ENCODE results near the gene ACTN1.

ACTN1 gene

GRCh38 chr14:68873376-68873775 is 105.7 kb downstream of the ACTN1 start:
- DNase-seq (ENCODE audit: low spot score) = no peak
- TF ChIP-seq, protein P1, sequence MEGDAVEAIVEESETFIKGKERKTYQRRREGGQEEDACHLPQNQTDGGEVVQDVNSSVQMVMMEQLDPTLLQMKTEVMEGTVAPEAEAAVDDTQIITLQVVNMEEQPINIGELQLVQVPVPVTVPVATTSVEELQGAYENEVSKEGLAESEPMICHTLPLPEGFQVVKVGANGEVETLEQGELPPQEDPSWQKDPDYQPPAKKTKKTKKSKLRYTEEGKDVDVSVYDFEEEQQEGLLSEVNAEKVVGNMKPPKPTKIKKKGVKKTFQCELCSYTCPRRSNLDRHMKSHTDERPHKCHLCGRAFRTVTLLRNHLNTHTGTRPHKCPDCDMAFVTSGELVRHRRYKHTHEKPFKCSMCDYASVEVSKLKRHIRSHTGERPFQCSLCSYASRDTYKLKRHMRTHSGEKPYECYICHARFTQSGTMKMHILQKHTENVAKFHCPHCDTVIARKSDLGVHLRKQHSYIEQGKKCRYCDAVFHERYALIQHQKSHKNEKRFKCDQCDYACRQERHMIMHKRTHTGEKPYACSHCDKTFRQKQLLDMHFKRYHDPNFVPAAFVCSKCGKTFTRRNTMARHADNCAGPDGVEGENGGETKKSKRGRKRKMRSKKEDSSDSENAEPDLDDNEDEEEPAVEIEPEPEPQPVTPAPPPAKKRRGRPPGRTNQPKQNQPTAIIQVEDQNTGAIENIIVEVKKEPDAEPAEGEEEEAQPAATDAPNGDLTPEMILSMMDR (IDR thresholded peaks at IDR 0.05; ENCODE audit: borderline replicate concordance, control extremely low read depth, extremely low read depth, insufficient read depth, missing control alignments) = no peak
- in situ Hi-C loops (cut with MboI; ENCODE audit: low sequenced_read_pairs, unreplicated experiment) = no loop called here

- in situ Hi-C loops (cut with MboI; ENCODE audit: low sequenced_read_pairs, unreplicated experiment) = no loop called here
- TF ChIP-seq, protein P1 (IDR thresholded peaks at IDR 0.05; ENCODE audit: borderline replicate concordance, control extremely low read depth, extremely low read depth, insufficient read depth, missing control alignments) = no peak
- DNase-seq (ENCODE audit: low spot score) = no peak
Measured at GRCh38 chr14:68871392-68871791, 107.7 kb downstream of the ACTN1 start.

- no peak for DNase-seq (ENCODE audit: low spot score)
- TF ChIP-seq, protein P1 (IDR thresholded peaks at IDR 0.05; ENCODE audit: borderline replicate concordance, control extremely low read depth, extremely low read depth, insufficient read depth, missing control alignments) = no peak
- in situ Hi-C loops (cut with MboI; ENCODE audit: low sequenced_read_pairs, unreplicated experiment) = no loop called here
Measured at GRCh38 chr14:68866991-68867533, 112.0 kb downstream of the ACTN1 start.

DNA sequence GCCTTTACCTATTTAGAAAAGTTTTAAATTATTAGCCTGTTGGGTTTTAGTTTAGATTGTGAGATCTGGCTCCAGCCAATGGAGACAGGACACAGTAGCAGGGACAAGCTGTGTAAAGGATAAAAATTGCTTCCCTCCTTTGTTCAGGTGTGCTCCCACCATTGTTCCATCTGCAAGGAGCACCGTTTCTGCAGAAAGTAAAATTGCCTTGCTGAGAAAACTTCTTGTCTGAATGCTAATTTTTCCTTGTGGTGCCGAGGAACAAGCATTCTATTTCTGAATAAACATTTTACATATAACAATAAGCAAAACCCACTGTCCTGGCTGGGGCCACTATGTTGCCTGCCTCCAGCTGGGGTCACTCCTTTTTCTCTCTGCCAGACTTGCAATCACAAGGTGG is 113.6 kb downstream of the ACTN1 start:
- no peak for DNase-seq (ENCODE audit: low spot score)
- TF ChIP-seq, protein P1 (IDR thresholded peaks at IDR 0.05; ENCODE audit: borderline replicate concordance, control extremely low read depth, extremely low read depth, insufficient read depth, missing control alignments) = no peak
- in situ Hi-C loops (cut with MboI; ENCODE audit: low sequenced_read_pairs, unreplicated experiment) = no loop called here

DNA sequence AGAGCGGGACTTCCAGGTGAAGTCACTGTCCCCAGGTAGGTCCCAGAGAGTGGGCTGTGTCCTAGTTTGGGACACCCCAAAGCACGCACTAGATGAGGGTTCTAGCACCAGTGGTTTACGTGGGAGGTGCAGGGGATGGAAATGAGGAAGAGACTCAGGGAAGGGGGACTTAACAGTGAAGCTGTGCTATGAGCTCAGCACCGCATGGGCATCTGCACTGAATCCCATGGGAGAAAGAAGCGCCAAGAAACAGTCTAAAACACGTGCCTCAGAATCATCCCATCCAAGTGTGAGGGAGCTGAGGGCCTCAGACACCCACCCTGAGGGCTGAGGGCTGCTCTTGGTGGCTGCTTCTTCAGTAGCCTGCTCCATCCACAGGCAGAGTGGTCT is 114.7 kb downstream of the ACTN1 start:
- DNase-seq (ENCODE audit: low spot score) = no peak
- in situ Hi-C loops (cut with MboI; ENCODE audit: low sequenced_read_pairs, unreplicated experiment) = no loop called here
- TF ChIP-seq, protein P1 (IDR thresholded peaks at IDR 0.05; ENCODE audit: borderline replicate concordance, control extremely low read depth, extremely low read depth, insufficient read depth, missing control alignments) = no peak

- no peak for DNase-seq (ENCODE audit: low spot score)
- in situ Hi-C loops (cut with MboI; ENCODE audit: low sequenced_read_pairs, unreplicated experiment) = no loop called here
- TF ChIP-seq, protein P1 (IDR thresholded peaks at IDR 0.05; ENCODE audit: borderline replicate concordance, control extremely low read depth, extremely low read depth, insufficient read depth, missing control alignments) = no peak
Measured at GRCh38 chr14:68863610-68864360, 115.3 kb downstream of the ACTN1 start.

Measured in GM13976 (cell line).